ENCODE data around the gene ATP11B.

DNA sequence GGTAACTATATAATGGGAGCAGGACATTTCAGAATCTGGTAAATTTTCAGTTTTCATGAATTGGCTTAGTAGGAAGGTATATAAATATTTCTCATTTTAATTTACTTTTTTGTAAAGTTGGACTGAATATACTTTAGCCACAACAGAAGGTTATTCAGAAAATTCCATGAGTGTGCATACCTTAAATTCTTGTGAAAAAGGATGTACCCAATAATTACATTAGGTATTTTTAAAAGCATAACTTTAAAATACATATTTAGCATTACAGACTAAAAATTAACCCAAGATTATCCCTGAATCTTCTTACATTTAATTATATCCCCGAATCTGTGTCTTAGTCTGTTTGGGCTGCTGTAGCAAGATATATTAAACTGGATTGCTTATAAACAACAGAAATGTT lies 24.9 kb upstream of the ATP11B start:
- TF ChIP-seq, protein P1, sequence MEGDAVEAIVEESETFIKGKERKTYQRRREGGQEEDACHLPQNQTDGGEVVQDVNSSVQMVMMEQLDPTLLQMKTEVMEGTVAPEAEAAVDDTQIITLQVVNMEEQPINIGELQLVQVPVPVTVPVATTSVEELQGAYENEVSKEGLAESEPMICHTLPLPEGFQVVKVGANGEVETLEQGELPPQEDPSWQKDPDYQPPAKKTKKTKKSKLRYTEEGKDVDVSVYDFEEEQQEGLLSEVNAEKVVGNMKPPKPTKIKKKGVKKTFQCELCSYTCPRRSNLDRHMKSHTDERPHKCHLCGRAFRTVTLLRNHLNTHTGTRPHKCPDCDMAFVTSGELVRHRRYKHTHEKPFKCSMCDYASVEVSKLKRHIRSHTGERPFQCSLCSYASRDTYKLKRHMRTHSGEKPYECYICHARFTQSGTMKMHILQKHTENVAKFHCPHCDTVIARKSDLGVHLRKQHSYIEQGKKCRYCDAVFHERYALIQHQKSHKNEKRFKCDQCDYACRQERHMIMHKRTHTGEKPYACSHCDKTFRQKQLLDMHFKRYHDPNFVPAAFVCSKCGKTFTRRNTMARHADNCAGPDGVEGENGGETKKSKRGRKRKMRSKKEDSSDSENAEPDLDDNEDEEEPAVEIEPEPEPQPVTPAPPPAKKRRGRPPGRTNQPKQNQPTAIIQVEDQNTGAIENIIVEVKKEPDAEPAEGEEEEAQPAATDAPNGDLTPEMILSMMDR (IDR thresholded peaks at IDR 0.05), result no peak
- no peak for TF ChIP-seq EP300 (IDR thresholded peaks at IDR 0.05)
- TF ChIP-seq POLR2A (IDR thresholded peaks at IDR 0.05), result no peak

Measured in tibial nerve (tissue), 4 donors.